ENCODE measurements around the gene TMEM114. TPM values are rescaled to one million over a fixed set of nuclear protein-coding genes. Genes with fewer than 3 reads are reported as not detected.

The TMEM114 gene
- total RNA-seq, 1 experiment from 2014 or later = not detected

GRCh38 chr16:8575399-8575798 is 14.9 kb downstream of the TMEM114 start:
- Histone ChIP-seq H3K27me3 (ENCODE audit: insufficient read depth, low read length) (peaks cover 22% of the 10 kb centered on the region; the same call in 1 of the 2 replicates), H3K9me3 (ENCODE audit: control insufficient read depth in 1 of 2, insufficient read depth in 1 of 2, low read depth in 1 of 2, low read length in 2 of 2) (no peaks in the 10 kb centered on the region), H3K4me3 (replicated peaks in 1 of 2; ENCODE audit: low read depth in 1 of 2, low read length in 2 of 2) (no peak overlapping the region), H3K36me3 (ENCODE audit: control insufficient read depth in 1 of 2, insufficient read depth in 2 of 2, low read length in 2 of 2) (no peaks in the 10 kb centered on the region), H4K20me1 (ENCODE audit: insufficient read depth) (no peaks in the 10 kb centered on the region), H3K27ac (ENCODE audit: low read depth, low read length) (no peak overlapping the region), H2AFZ (ENCODE audit: low read depth, low read length, poor library complexity, severe bottlenecking) (no peak overlapping the region), H3K4me1 (ENCODE audit: control insufficient read depth in 1 of 2, insufficient read depth in 2 of 2, low read length in 2 of 2) (no peaks in the 10 kb centered on the region), H3K9ac (ENCODE audit: low read length) (no peak overlapping the region), H3K79me2 (ENCODE audit: insufficient read depth, low read length) (no peaks in the 10 kb centered on the region), H3K4me2 (ENCODE audit: low read length) (no peak overlapping the region), H3K9me2 (ENCODE audit: insufficient read depth) (no peaks in the 10 kb centered on the region)
- TF ChIP-seq SRF (IDR thresholded peaks at IDR 0.05; ENCODE audit: low read depth) = no peak
- TF ChIP-seq ZFX (IDR thresholded peaks at IDR 0.05) = no peak
- TF ChIP-seq JUND (IDR thresholded peaks at IDR 0.05) = no peak
- TF ChIP-seq ZBTB33 (IDR thresholded peaks at IDR 0.05; ENCODE audit: extremely low read depth, insufficient replicate concordance, low read length) = no peak
- TF ChIP-seq MAX (IDR thresholded peaks at IDR 0.05) = no peak
- RAD21 ChIA-PET (ENCODE audit: low non-redundant PET in 1 of 2, low total read pairs in 2 of 2, uncharacterized antibody in 2 of 2, unreplicated experiment in 2 of 2) = no interaction called here
- intact Hi-C loops (cut with micrococcal nuclease) = no loop called here
- DNase-seq (ENCODE audit: low read depth, low spot score) (no peak), ATAC-seq (no peak)
- CTCF ChIA-PET = interaction anchor here (0.5 to 1.7 kb wide), 3 partner anchors 42 to 1942 kb away, joined by 3 to 4 read pairs (median 3); no protein-coding TSS in a partner anchor
- no TSS peak for BruUV-seq (replicated peaks)
- POLR2A ChIA-PET = no interaction called here

Measured in HCT116 (cell line).